Stimulated activated CD4-positive, alpha-beta T cell treated with anti-CD3 and anti-CD28 coated beads, TNF-alpha, amount 100 ng/mL, for 48 hours (primary cell): ENCODE data around the gene SKI.
A peak's percentile ranks its signal among the peaks of the same experiment; 100 is the strongest.

ENCODE experiments used
- DNase-seq, 3 donors: peaks; one replicate each; pipeline ENCODE4 v3.0.0-alpha.2; 2020; ENCODE audit warnings: low read depth in 3 of 3

SKI gene

GRCh38 chr1:2228157-2228594, at the start of gene SKI:
Gene SKI (plus strand): TSS chr1:2228319. CDS start chr1:2228767, 448 bp downstream.
- DNase-seq: no peak

GRCh38 chr1:2178875-2179274, 49.2 kb upstream of the SKI start:
- no peak for DNase-seq

DNA sequence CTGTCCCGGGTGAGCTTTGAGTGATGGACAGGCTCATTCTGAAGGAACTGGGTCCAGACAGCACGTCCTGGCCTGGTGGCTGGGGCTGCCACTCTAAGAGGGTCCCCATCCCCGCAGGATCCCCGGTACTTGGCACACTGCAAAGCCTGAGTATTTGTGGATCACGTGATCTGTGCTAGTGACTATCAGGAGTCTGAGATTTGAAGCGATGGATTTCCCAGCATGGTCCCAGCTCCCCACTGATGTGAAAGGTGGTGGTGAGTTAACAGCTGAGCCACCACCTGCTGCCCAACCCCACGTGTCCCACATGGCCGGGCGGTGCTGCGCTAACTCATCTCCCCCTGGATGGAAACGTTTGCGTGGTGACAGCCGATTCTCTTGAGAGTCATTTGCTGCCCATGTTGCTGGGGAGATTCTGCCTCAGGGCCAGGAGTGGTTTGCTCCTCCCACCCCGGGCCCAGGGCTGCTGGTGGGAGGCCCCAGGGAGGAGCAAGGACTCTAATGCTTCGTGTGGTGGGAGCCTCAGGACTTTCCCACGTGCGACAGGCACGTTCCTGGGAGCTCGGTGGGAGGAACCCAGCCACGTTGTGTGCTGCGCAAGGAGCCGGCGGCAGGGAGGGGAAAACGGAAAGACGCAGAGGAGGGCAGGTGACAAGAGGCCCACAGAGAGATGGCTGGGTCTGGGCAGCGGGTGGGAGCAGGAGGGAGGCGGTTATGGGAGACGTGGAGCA, 48.7 kb upstream of the SKI start:
- no peak for DNase-seq

GRCh38 chr1:2180297-2181245, 47.5 kb upstream of the SKI start:
- DNase-seq: no peak

DNA sequence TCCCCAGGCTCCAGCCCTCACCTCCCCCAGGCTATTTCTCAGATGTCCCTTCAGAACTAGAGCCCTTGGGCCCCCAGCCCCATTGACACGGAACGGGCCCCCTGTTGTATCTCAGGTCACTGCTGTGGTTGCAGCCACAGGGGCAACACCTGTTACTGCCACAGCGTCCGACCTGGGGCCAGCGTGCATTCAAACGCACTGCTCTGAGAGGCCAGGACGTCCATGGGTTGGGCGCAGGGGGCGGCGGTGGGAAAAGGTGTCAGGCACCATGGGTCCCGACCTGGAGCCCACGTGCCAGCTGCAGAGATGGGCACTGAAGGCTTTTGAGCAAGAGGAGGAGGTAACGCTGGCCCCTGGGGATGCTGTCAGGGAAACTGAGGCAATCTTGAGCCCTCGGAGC, 46.8 kb upstream of the SKI start:
- DNase-seq: no peak

DNA sequence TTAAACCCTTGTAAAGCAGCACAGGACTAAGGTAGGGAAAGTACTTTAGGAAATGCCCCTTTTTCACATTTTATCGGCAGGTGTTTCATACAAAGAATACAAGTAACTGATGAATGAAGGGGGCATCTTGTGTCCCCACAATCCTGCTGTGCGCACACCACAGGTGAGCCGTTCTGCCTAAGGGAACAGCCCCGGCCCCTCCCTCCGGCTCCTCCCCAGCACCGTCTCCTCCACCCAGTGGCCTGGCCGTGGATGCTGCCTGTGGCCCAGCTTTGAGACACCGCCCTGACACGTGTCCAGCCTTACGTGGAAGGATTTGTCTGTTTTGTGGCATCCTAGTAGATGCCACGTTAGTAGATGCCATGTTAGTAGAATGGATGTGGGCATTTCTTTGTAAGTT, 46.4 kb upstream of the SKI start:
- DNase-seq: no peak

DNA sequence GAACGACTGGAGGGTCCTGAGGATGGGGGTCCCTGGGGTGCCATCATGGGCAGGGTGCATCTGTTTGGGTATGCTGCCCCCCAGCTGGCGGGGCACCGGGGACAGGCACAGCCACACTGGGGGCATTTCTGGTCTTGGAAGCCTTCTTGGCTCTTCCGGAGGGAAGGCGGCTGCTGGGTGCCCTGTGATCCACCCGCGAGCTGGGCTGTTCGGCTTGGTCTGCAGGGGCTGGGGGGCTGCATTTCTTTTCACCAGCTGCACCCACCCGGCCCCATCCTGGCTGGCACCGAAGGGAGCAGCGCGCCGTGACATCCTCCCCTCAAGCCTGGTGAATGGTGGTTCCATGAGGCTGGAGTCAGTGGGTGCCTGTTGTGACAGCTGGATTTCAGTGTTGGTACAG, 45.7 kb upstream of the SKI start:
- no peak for DNase-seq

- DNase-seq: no peak
Measured at GRCh38 chr1:2183937-2184334, 44.2 kb upstream of the SKI start.

DNA sequence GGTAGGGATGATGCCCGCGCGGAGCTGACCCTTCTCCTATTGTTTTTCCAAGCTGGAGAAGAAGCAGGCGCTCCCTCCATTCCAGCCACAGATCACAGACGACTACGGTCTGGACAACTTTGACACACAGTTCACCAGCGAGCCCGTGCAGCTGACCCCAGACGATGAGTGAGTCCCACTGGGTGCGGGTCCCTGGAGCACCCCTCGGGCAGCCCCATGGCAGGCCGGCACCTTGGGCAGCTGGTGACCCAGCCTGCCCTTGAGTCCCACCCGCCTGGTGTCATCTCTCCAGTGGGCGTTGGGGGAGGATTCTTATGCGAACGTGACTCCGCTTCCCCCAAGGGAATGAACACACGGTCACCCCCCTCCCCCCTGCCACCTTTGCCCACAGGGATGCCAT, 43.6 kb upstream of the SKI start:
- DNase-seq: no peak

GRCh38 chr1:2184934-2185333, 43.2 kb upstream of the SKI start:
- no peak for DNase-seq

GRCh38 chr1:2185880-2186855, 42.0 kb upstream of the SKI start:
- DNase-seq: no peak

- no peak for DNase-seq
Measured at GRCh38 chr1:2186901-2187300, 41.2 kb upstream of the SKI start.

DNA sequence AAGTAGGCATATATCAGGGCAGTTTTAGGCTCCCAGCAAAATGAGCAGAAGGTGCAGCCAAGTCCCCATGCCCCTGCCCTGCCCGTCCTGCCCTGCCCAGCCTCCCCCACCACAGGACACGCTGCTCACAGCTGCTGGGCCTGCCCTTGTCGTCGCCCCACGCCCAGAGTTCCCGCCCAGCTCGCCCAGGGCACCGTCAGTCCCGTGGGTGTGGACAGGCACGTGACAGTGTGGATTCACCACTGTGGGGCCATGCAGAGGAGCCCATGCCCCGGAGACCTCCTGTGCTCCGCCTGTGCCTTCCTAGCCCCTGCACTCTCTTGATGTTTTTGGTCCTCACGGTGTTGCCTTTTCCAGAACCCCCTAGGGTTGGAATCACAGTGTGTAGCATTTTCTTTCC, 40.5 kb upstream of the SKI start:
- DNase-seq: no peak

DNA sequence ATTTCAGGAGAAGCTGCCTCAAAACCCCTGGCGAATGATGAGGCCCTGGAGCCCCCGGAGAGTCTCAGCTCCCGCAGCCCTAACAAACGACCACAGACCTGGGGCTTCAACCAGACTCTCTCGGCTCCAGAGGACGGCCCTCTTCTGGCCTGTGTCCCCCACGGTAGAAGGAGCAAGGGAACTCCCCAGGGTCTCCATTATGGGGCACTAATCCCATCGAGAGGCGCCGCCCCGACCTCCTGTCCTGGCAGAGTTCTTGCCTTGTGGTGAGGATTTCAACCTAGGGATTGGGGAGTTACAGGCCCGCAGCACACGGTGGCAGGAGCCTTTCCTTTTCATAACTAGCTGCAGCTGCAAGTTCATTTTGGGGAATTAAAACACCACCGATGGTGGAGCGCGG, 39.8 kb upstream of the SKI start:
- DNase-seq: no peak

- peak; percentile 79 to 87 (median 86) for DNase-seq
Measured at GRCh38 chr1:2189459-2190425, 38.4 kb upstream of the SKI start.

DNA sequence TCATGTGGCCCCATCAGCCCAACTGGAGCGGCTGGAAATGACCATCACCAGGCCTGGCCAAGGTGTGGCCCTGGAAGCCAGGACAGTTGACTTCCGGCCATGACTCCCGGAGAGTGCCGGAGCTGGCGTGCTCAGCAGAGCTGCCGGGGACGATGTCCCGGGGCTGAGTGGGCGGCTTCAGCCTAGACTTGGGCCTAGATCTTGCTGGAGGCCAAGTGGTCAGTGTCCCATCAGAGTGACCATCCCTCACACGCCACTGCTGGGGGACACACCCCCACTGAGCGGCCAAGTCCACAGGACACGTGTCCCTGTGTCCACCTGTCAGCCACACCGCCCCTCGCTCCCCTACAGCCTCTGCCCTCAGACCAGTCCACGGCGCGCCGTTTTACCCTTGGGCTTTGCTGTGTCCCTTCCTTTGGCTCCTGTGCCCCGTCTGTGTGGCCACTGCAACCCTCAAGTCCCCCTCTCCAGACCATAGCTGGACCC, 37.6 kb upstream of the SKI start:
- no peak for DNase-seq

DNA sequence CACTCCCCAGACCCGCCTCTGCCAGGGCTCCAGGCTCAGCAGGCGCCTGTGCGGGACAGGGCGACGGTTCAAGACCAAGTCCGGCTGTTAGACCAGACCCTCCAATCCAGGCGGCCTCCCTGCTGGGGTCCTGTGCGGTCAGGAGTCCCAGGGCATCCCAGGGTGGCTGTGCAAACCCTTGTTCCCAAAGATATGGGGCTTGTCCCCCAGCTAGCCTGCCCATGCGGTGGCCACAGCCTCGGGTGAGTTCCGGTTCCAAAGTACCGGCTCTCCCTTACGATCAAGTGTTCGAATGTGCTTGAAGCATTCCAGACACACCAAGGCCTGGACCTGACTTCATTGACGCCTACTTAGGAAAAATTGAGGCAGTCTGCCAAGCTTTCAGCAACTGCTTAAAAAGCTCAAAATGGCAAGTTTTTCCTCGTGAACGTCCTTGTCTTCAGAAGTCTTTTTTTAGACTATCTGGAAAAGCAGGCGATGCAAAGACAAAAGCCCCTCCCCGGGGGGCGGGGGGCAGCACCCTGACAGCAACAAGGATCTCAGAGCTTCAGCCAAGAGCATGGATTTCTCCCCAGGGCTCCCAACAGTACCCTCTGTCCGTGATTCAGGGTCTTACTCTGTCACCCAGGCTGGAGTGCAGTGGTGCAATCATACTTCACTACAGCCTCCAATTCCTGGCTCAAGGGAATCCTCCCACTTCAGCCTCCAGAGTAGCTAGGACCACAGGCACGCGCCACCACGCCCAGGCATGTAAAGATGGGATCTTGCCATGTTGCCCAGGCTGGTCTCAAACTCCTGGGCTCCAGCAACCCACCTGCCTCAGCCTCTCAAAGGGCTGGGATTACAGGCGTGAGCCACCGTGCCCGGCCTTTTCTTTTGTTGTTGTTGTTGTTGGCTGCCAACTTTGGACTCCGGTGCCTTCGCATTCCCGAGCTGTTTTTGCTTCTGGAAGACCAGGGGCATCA, 35.8 kb upstream of the SKI start:
- no peak for DNase-seq

DNA sequence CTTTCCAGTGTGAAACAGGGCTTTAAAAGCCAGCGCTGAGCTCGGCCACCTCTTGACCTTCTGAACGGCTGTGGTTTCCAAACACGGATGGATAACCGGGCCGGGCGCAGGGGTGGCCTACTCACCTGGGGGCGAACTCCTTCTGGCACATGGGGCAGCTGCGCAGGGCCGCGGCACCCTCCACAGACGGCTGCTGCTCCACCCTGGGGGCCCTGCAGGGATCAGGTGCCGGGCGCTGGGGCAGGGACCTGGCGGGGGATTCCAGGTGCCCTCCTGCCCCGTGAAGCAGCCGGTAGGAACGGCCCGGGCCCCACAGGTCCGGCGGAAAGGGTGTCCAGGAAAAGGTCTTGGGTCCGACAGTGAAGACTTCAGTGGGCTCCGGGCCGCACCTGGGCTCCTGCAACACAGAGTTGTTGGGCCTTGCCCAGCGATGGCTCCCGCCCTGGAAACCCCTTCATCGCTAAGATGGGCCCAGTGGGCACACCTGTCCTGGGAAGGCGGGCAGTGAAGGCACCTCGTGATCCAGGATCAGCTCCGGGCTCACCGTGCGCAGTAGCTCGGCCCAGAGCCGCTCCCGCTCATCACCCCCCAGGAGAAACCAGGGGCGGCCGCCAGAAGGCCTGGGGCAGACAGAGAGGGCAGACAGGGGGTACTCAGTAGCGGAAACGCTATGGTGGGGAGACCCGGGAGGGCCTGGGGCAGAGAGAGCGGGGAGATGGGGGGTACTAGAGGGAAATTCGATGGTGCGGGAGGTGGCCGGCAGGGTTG, 34.4 kb upstream of the SKI start:
- DNase-seq: no peak
